Measurements from ENCODE around the gene RBM4B. TPM values are rescaled to one million over a fixed set of nuclear protein-coding genes. Genes with fewer than 3 reads are reported as not detected.

RBM4B gene
- total RNA-seq, 2 donors from 2014 or later: 15.5 to 40.7 TPM

DNA sequence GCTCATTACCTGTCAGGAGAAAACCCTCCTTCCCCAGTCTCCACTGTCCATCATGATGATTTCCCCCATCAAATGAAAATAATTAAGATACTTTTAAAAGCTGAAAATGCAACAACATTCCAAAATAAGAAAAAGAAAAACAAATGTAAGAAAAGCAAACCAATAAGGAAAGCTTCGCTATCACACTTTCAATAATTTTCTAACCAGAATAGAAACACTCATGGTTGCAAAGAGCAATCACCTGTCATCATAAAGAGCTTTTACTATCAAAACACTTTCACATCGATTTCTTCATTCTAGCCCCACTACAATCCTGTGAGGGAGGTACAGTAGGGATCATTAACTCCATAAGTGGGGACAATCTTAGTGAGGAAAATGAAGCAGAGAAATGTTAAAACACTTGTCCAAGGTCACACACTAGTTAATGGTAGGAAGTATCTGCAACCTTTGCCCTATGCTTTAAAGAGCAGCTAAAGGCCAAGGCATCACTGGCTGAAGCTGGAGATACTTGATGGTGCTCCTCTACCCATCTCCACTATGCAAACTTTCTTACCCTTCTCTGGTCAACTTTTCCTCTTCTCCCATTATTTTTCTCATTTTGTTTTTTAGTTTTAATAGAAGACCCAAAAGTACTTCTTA, 2.6 kb downstream of the RBM4B start:
- TF ChIP-seq CTCF (IDR thresholded peaks at IDR 0.05) (no peak), POLR2AphosphoS5 (IDR thresholded peaks at IDR 0.05) (no peak), POLR2A (IDR thresholded peaks at IDR 0.05) (no peak)
- no peak for DNase-seq (ENCODE audit: low spot score)
- no peaks in the 10 kb centered on the region for H3K9me3 ChIP-seq
- WGBS: 72% methylated on average over 2 of the region's 2 CpGs
- H3K27me3 ChIP-seq (replicated peaks; ENCODE audit: insufficient read depth): no peaks in the 10 kb centered on the region
- H3K27ac ChIP-seq: no peak overlapping the region
- no peaks in the 10 kb centered on the region for H3K36me3 ChIP-seq
- no peak overlapping the region for H3K4me3 ChIP-seq
- peaks cover 8% of the 10 kb centered on the region for H3K4me1 ChIP-seq (replicated peaks)
- intact Hi-C loops (cut with DNase I): loop anchor here (5.0 kb wide), 3 partner anchors 38 to 198 kb away; partner anchors contain the start of genes CCDC87, CCS and RBM4

- Histone ChIP-seq H3K4me1 (replicated peaks) (peaks cover under 1% of the 10 kb centered on the region), H3K4me3 (no peak overlapping the region), H3K36me3 (no peaks in the 10 kb centered on the region), H3K27ac (no peak overlapping the region), H3K27me3 (replicated peaks; ENCODE audit: insufficient read depth) (no peaks in the 10 kb centered on the region), H3K9me3 (no peaks in the 10 kb centered on the region)
- intact Hi-C loops (cut with DNase I): no loop called here
- 79% methylated on average over 5 of the region's 5 CpGs for WGBS
- TF ChIP-seq POLR2A (IDR thresholded peaks at IDR 0.05) (no peak), CTCF (IDR thresholded peaks at IDR 0.05) (no peak), POLR2AphosphoS5 (IDR thresholded peaks at IDR 0.05) (no peak)
- DNase-seq (ENCODE audit: low spot score): no peak
These were observed 6.9 kb downstream of the RBM4B start for GRCh38 chr11:66670816-66671215.

GRCh38 chr11:66665369-66665768, 12.3 kb downstream of the RBM4B start:
- Histone ChIP-seq H3K4me1 (replicated peaks) (no peaks in the 10 kb centered on the region), H3K4me3 (no peak overlapping the region), H3K27ac (no peak overlapping the region), H3K36me3 (peaks cover 0 to 4% of the 10 kb centered on the region in 2 donors), H3K27me3 (replicated peaks; ENCODE audit: insufficient read depth) (no peaks in the 10 kb centered on the region), H3K9me3 (no peaks in the 10 kb centered on the region)
- DNase-seq (ENCODE audit: low spot score): no peak
- TF ChIP-seq CTCF (IDR thresholded peaks at IDR 0.05) (no peak), POLR2AphosphoS5 (IDR thresholded peaks at IDR 0.05) (no peak), POLR2A (IDR thresholded peaks at IDR 0.05) (no peak)
- intact Hi-C loops (cut with DNase I): no loop called here
- WGBS: 85% methylated on average over 11 of the region's 11 CpGs

- Histone ChIP-seq H3K9me3 (no peaks in the 10 kb centered on the region), H3K27me3 (replicated peaks; ENCODE audit: insufficient read depth) (no peaks in the 10 kb centered on the region), H3K27ac (no peak overlapping the region), H3K36me3 (peaks cover 0 to 4% of the 10 kb centered on the region in 2 donors), H3K4me1 (replicated peaks) (no peaks in the 10 kb centered on the region), H3K4me3 (no peak overlapping the region)
- TF ChIP-seq CTCF (IDR thresholded peaks at IDR 0.05) (no peak), POLR2AphosphoS5 (IDR thresholded peaks at IDR 0.05) (no peak), POLR2A (IDR thresholded peaks at IDR 0.05) (no peak)
- no peak for DNase-seq (ENCODE audit: low spot score)
- intact Hi-C loops (cut with DNase I): no loop called here
- 89% methylated on average over 1 of the region's 1 CpG for WGBS
These were observed 13.9 kb downstream of the RBM4B start for GRCh38 chr11:66663741-66664296.

DNA sequence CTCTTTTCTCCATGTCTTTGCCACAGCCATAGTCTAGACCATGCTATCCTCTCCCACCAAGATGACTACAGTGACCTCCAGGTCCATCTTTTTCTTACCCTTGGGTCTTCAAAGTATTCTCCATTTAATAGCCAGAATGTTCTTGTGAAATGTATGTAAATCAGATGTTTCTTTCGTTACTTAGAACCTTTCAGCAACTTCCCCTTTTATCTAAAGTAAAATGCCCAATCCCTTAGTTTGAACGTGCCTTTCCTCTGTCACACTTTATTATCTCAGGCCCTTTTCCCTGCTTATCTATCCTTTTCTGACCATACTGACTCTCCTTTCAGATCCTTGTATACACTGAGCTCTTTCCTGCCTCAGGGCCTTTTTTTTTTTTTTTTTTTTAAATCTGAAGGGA, 17.9 kb downstream of the RBM4B start:
- intact Hi-C loops (cut with DNase I): no loop called here
- 55% methylated on average over 2 of the region's 2 CpGs for WGBS

More for the DNA sequence above, 17.9 kb downstream of the RBM4B start:
- TF ChIP-seq POLR2AphosphoS5 (IDR thresholded peaks at IDR 0.05): no peak
- no peak for TF ChIP-seq CTCF (IDR thresholded peaks at IDR 0.05)
- TF ChIP-seq POLR2A (IDR thresholded peaks at IDR 0.05): no peak
- no peak overlapping the region for H3K4me3 ChIP-seq
- DNase-seq (ENCODE audit: low spot score): no peak
- H3K36me3 ChIP-seq: peaks cover 0 to under 1% of the 10 kb centered on the region in 2 donors
- H3K27me3 ChIP-seq (replicated peaks; ENCODE audit: insufficient read depth): no peaks in the 10 kb centered on the region
- no peak overlapping the region for H3K27ac ChIP-seq
- H3K9me3 ChIP-seq: no peaks in the 10 kb centered on the region
- H3K4me1 ChIP-seq (replicated peaks): no peaks in the 10 kb centered on the region

All from prostate gland (tissue), 2 donors.